HG02763 (cell line): Measurements from ENCODE around the gene FGD3.
"Not testable (repeated sequence)": the region's sequence is repeated elsewhere in the genome, so short reads cannot be mapped to it uniquely, and the experiment has no call there.

Source experiments
- ATAC-seq: cut with Tn5 transposase; IDR thresholded peaks from one replicate; pipeline ENCODE4 v1.9.1; 2021; ENCODE audit warnings: mild to moderate bottlenecking, moderate library complexity; ENCODE audit not compliant: unreplicated experiment

FGD3 gene

GRCh38 chr9:92976431-92976830 is 29.1 kb downstream of the FGD3 start:
- ATAC-seq: no peak

- no peak for ATAC-seq
Observed at GRCh38 chr9:92977279-92977678, 30.0 kb downstream of the FGD3 start.

- no peak for ATAC-seq
Observed at GRCh38 chr9:92978345-92978875, 31.1 kb downstream of the FGD3 start.

GRCh38 chr9:92979283-92980056 is 32.1 kb downstream of the FGD3 start:
- ATAC-seq: no peak

- no peak for ATAC-seq
Observed at GRCh38 chr9:92980085-92980745, 32.9 kb downstream of the FGD3 start.

GRCh38 chr9:92982130-92982529 is 34.8 kb downstream of the FGD3 start:
- no peak for ATAC-seq

GRCh38 chr9:92983984-92984589 is 36.8 kb downstream of the FGD3 start:
- ATAC-seq: no peak

- no peak for ATAC-seq
Observed at GRCh38 chr9:92984976-92985375, 37.7 kb downstream of the FGD3 start.

GRCh38 chr9:92986176-92987119 is 39.1 kb downstream of the FGD3 start:
- no peak for ATAC-seq

GRCh38 chr9:92988215-92988768 is 41.0 kb downstream of the FGD3 start:
- no peak for ATAC-seq

- ATAC-seq: no peak
Observed at GRCh38 chr9:92989561-92989960, 42.2 kb downstream of the FGD3 start.

GRCh38 chr9:92990461-92990860 is 43.1 kb downstream of the FGD3 start:
- no peak for ATAC-seq

- ATAC-seq: no peak
Observed at GRCh38 chr9:92992549-92992948, 45.2 kb downstream of the FGD3 start.

GRCh38 chr9:92998871-92999270 is 51.5 kb downstream of the FGD3 start:
- not testable (repeated sequence) for ATAC-seq

- ATAC-seq: no peak
Observed at GRCh38 chr9:93001031-93001430, 53.7 kb downstream of the FGD3 start.

GRCh38 chr9:93002700-93003099 is 55.4 kb downstream of the FGD3 start:
- ATAC-seq: no peak

- ATAC-seq: no peak
Observed at GRCh38 chr9:93003552-93004407, 56.5 kb downstream of the FGD3 start.

GRCh38 chr9:93004561-93004960 is 57.2 kb downstream of the FGD3 start:
- ATAC-seq: no peak

- ATAC-seq: no peak
Observed at GRCh38 chr9:93005876-93006275, 58.6 kb downstream of the FGD3 start.
